22Rv1 (cell line): Measurements from ENCODE around the gene ERMAP.

Experiments
- CTCF ChIP-seq: fragments of 450-650 bp; IDR thresholded peaks from 2 replicates; pipeline ENCODE4 v1.5.1; 2017; ENCODE audit warnings: mild to moderate bottlenecking
- ZFX ChIP-seq: fragments of 450-650 bp; IDR thresholded peaks from 2 replicates; pipeline ENCODE4 v1.6.1; 2017; ENCODE audit warnings: antibody characterized with exemption, borderline replicate concordance

GRCh38 chr1:42844592-42845140, 27.7 kb downstream of the ERMAP start:
- TF ChIP-seq CTCF: no peak
- no peak for TF ChIP-seq ZFX
